Right cardiac atrium (tissue), 5 donors: ENCODE measurements around the gene EDIL3. TPM values are rescaled to one million over a fixed set of nuclear protein-coding genes. Genes with fewer than 3 reads are reported as not detected.

Experiments
- ATAC-seq, 2 donors: fragments of 200-7000 bp; cut with Tn5 transposase; one replicate each; pipeline versions ENCODE4 v1.8.0 to v1.9.1; 2020; ENCODE audit warnings: moderate library complexity in 2 of 2, mild to moderate bottlenecking in 1 of 2
- DNase-seq, 3 donors: peaks; one replicate each; pipeline ENCODE4 v3.0.0-alpha.2; 2020
- H3K27ac ChIP-seq: one replicate; pipeline ENCODE4 v1.5.1; 2013; ENCODE audit warnings: mild to moderate bottlenecking, low read length, control low read depth, moderate library complexity
- H3K27me3 ChIP-seq: one replicate; pipeline ENCODE4 v1.6.1; 2013; ENCODE audit not compliant: control insufficient read depth, insufficient read depth
- H3K4me1 ChIP-seq: one replicate; pipeline ENCODE4 v1.6.1; 2013; ENCODE audit warnings: low read length; ENCODE audit not compliant: control insufficient read depth, insufficient read depth
- H3K4me3 ChIP-seq: one replicate; pipeline ENCODE4 v1.5.1; 2013; ENCODE audit warnings: low read length, control low read depth
- H3K9me3 ChIP-seq: one replicate; pipeline ENCODE4 v1.6.1; 2013; ENCODE audit warnings: low read length; ENCODE audit not compliant: control insufficient read depth
- WGBS: extraction: QIAGEN DNeasy Blood & Tissue Kit; methylation state at CpG from one replicate; pipeline ENCODE4 v1.1.7; 2013; 5-methylcytosine and 5-hydroxymethylcytosine counted together
- intact Hi-C, 4 donors: fragments of 100-400 bp; cut with DNase I; formaldehyde crosslinking; loops; one replicate each; pipeline versions ENCODE4 v1.11.0 to v1.14.0; 2022 to 2023
- polyA plus RNA-seq: library from polyadenylated mRNA; stranded (reverse); fragments of 200-250 nt; gene quantifications from one replicate; pipeline ENCODE4 v1.2.3, GENCODE V29; 2013
- total RNA-seq, 4 donors: library from RNA; stranded (reverse); fragmentation: NEBNext Ultra II Directional; extraction: Animal tissue kit (Norgen Biotek cat#: 25700); gene quantifications; one replicate each; pipeline ENCODE4 v1.2.1, GENCODE V29; 2021
- donor health status: healthy with polysubstance abuse.
- donor health status: DM: no; HTN: yes; CAD: no.
- donor health status: DM: no; HTN: no; CAD: no.
- donor health status: DM: no; HTN: yes; CAD: no; lungs with severe emphysema.
- donor health status: DM: yes; HTN: yes; CAD: no.

EDIL3 gene
- total and polyA plus RNA-seq, 5 donors: 3.2 to 14.6 (median 5.5) TPM

- Histone ChIP-seq H3K4me3 (no peak overlapping the region), H3K4me1 (no peaks in the 10 kb centered on the region), H3K9me3 (no peaks in the 10 kb centered on the region), H3K27me3 (no peaks in the 10 kb centered on the region), H3K27ac (no peak overlapping the region)
- WGBS: 97% methylated on average over 3 of the region's 3 CpGs
- ATAC-seq (no peak), DNase-seq (no peak)
- intact Hi-C loops: no loop called here
These were observed 169.2 kb downstream of the EDIL3 start for GRCh38 chr5:84215521-84215920.

DNA sequence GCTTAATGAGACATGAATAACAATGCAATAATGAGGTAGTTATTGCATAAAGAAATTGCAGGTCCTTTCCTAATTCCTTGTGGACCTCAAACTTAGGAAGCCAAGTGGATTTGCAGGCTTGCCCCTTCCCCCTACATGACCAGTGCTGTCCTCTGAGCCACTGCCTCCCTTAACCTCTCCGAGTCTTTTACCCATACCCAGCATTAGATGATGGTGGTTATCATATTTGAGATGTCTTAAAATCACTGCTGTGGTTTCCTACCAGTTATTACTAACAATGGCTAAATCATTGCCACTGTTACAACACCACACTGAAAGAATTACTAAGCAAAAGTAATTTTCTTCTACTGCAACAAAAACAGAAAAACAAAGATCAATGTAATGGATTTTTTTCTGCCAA, 170.8 kb downstream of the EDIL3 start:
- Histone ChIP-seq H3K27me3 (no peaks in the 10 kb centered on the region), H3K9me3 (no peaks in the 10 kb centered on the region), H3K27ac (no peak overlapping the region), H3K4me1 (no peaks in the 10 kb centered on the region), H3K4me3 (no peak overlapping the region)
- intact Hi-C loops: no loop called here
- no peak for ATAC-seq
- WGBS: 79% methylated on average over 1 of the region's 1 CpG
- DNase-seq: no peak

DNA sequence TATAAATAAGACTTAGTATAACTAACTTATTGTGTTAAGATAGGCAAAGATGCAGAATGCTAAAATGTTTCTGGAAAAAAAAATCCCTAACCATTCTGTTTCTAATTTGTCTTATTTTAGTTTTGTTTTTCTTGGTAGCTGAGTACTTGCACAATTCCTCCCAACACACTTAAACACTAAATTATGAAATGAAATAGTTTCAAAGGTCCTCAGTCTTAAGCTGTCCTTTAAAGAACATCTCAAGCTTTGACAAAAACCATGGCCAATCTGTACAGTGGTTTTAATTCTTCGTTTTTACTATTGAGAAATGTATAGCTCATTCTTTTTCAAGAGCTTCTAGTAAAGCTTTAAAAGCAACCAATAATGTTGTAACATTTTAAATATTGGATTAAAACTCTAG, 171.5 kb downstream of the EDIL3 start:
- no peaks in the 10 kb centered on the region for H3K27me3 ChIP-seq
- DNase-seq: no peak
- 64% methylated on average over 1 of the region's 1 CpG for WGBS
- ATAC-seq: no peak
- intact Hi-C loops: no loop called here
- no peaks in the 10 kb centered on the region for H3K4me1 ChIP-seq
- no peak overlapping the region for H3K27ac ChIP-seq
- H3K9me3 ChIP-seq: no peaks in the 10 kb centered on the region
- H3K4me3 ChIP-seq: no peak overlapping the region

DNA sequence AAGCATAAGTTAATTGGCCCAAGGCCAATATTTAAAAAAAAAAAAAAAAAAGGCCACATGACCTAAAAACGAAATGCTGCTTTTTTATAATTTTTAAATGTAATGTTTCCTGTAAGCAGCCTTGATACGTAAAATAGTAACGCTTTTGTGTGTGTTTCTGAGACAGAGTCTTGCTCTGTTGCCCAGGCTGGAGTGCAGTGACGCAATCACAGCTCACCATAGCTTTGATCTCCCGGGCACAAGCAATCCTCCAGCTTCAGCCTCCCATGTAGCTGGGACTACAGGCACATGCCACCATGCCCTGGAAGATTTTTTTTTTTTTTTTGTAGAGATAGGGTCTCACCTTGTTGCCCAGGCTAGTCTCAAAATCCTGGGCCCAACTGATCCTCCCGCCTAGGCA, 179.9 kb downstream of the EDIL3 start:
- ATAC-seq (no peak), DNase-seq (no peak)
- intact Hi-C loops: no loop called here
- Histone ChIP-seq H3K9me3 (no peaks in the 10 kb centered on the region), H3K27me3 (no peaks in the 10 kb centered on the region), H3K4me1 (no peaks in the 10 kb centered on the region), H3K27ac (no peak overlapping the region), H3K4me3 (no peak overlapping the region)
- WGBS: 73% methylated on average over 6 of the region's 6 CpGs

GRCh38 chr5:84202136-84202535, 182.5 kb downstream of the EDIL3 start:
- 85% methylated on average over 1 of the region's 1 CpG for WGBS
- intact Hi-C loops: no loop called here
- H3K27me3 ChIP-seq: no peaks in the 10 kb centered on the region
- H3K9me3 ChIP-seq: no peaks in the 10 kb centered on the region
- DNase-seq (no peak), ATAC-seq (no peak)
- no peaks in the 10 kb centered on the region for H3K4me1 ChIP-seq
- no peak overlapping the region for H3K27ac ChIP-seq
- no peak overlapping the region for H3K4me3 ChIP-seq

DNA sequence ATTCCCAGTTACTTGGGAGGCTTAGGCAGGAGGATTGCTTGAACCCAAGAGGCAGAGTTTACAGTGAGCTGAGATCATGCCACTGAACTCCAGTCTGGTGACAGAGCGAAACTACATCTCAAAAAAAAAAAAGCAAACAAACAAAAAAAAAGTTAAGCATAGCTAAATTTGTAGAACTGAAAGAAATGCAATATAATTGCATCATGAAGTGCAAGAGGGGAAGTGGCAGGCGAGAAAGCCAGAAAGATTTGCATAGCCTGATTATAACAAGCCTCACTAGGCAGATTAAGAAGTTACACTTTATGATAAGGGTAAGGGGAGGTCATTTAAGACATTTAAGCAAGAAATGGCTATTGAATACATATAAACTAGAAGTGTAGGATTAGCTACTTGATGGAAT, 187.1 kb downstream of the EDIL3 start:
- H3K27ac ChIP-seq: no peak overlapping the region
- H3K4me3 ChIP-seq: no peak overlapping the region
- no peaks in the 10 kb centered on the region for H3K9me3 ChIP-seq
- intact Hi-C loops: no loop called here
- DNase-seq (no peak), ATAC-seq (no peak)
- 83% methylated on average over 2 of the region's 2 CpGs for WGBS
- no peaks in the 10 kb centered on the region for H3K4me1 ChIP-seq
- H3K27me3 ChIP-seq: no peaks in the 10 kb centered on the region

- Histone ChIP-seq H3K27me3 (no peaks in the 10 kb centered on the region), H3K9me3 (no peaks in the 10 kb centered on the region), H3K4me1 (no peaks in the 10 kb centered on the region), H3K27ac (no peak overlapping the region), H3K4me3 (no peak overlapping the region)
- intact Hi-C loops: no loop called here
- ATAC-seq (no peak), DNase-seq (no peak)
- 41% methylated on average over 2 of the region's 2 CpGs for WGBS
These were observed 193.4 kb downstream of the EDIL3 start for GRCh38 chr5:84191281-84191680.

GRCh38 chr5:84184857-84185256, 199.8 kb downstream of the EDIL3 start:
- ATAC-seq: no peak

DNA sequence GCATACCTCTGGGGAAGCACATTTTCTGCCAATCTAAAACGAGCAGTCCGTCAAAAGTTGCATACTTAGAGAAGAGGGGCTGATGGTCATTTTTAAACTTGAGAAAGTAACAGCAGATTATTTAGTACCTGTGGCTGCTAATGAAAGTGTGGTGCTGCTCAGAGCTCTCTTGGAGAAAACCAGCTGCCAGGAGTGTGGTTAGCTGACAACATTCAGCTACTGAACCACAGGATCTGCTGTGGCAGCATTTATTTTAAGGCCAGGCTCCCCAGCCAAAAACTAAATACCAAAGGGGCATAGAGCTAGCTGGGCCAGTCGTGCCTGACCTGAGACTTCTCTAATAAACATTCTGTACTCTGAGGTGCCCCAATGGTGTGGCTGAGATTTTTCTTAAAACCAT, 203.6 kb downstream of the EDIL3 start:
- Histone ChIP-seq H3K4me3 (no peak overlapping the region), H3K27ac (no peak overlapping the region), H3K4me1 (no peaks in the 10 kb centered on the region), H3K27me3 (no peaks in the 10 kb centered on the region), H3K9me3 (no peaks in the 10 kb centered on the region)
- 64% methylated on average over 3 of the region's 3 CpGs for WGBS
- intact Hi-C loops: no loop called here
- no peak for ATAC-seq
- no peak for DNase-seq

More at GRCh38 chr5:84184857-84185256, 199.8 kb downstream of the EDIL3 start:
- H3K4me1 ChIP-seq: no peaks in the 10 kb centered on the region
- H3K9me3 ChIP-seq: no peaks in the 10 kb centered on the region
- H3K4me3 ChIP-seq: no peak overlapping the region
- DNase-seq: no peak
- H3K27me3 ChIP-seq: no peaks in the 10 kb centered on the region
- WGBS: 85% methylated on average over 1 of the region's 1 CpG
- no peak overlapping the region for H3K27ac ChIP-seq
- intact Hi-C loops: no loop called here

GRCh38 chr5:84168841-84169240, 215.8 kb downstream of the EDIL3 start:
- H3K27ac ChIP-seq: no peak overlapping the region
- no peaks in the 10 kb centered on the region for H3K9me3 ChIP-seq
- no peaks in the 10 kb centered on the region for H3K27me3 ChIP-seq
- 87% methylated on average over 2 of the region's 2 CpGs for WGBS
- no peak overlapping the region for H3K4me3 ChIP-seq
- intact Hi-C loops: no loop called here
- no peak for DNase-seq
- H3K4me1 ChIP-seq: no peaks in the 10 kb centered on the region
- ATAC-seq: no peak

GRCh38 chr5:84163671-84164070, 221.0 kb downstream of the EDIL3 start:
- intact Hi-C loops: no loop called here
- Histone ChIP-seq H3K27me3 (no peaks in the 10 kb centered on the region), H3K4me3 (no peak overlapping the region), H3K9me3 (no peaks in the 10 kb centered on the region), H3K27ac (no peak overlapping the region), H3K4me1 (no peaks in the 10 kb centered on the region)
- 81% methylated on average over 1 of the region's 1 CpG for WGBS
- ATAC-seq: no peak
- DNase-seq: no peak

GRCh38 chr5:84162695-84163094, 222.0 kb downstream of the EDIL3 start:
- no peaks in the 10 kb centered on the region for H3K4me1 ChIP-seq
- ATAC-seq (no peak), DNase-seq (no peak)
- no peak overlapping the region for H3K27ac ChIP-seq
- WGBS: 78% methylated on average over 1 of the region's 1 CpG
- no peaks in the 10 kb centered on the region for H3K9me3 ChIP-seq
- no peaks in the 10 kb centered on the region for H3K27me3 ChIP-seq
- H3K4me3 ChIP-seq: no peak overlapping the region
- intact Hi-C loops: no loop called here
